Activated T-cell treated with anti-CD3 and anti-CD28 coated beads for 1 hour (primary cell): ENCODE results near the gene C14orf180.
"Not testable (repeated sequence)": the region's sequence is repeated elsewhere in the genome, so short reads cannot be mapped to it uniquely, and the experiment has no call there.

Experiments used
- DNase-seq: peaks from one replicate; pipeline ENCODE4 v3.0.0-alpha.2; 2020; ENCODE audit warnings: low read depth

The C14orf180 gene

DNA sequence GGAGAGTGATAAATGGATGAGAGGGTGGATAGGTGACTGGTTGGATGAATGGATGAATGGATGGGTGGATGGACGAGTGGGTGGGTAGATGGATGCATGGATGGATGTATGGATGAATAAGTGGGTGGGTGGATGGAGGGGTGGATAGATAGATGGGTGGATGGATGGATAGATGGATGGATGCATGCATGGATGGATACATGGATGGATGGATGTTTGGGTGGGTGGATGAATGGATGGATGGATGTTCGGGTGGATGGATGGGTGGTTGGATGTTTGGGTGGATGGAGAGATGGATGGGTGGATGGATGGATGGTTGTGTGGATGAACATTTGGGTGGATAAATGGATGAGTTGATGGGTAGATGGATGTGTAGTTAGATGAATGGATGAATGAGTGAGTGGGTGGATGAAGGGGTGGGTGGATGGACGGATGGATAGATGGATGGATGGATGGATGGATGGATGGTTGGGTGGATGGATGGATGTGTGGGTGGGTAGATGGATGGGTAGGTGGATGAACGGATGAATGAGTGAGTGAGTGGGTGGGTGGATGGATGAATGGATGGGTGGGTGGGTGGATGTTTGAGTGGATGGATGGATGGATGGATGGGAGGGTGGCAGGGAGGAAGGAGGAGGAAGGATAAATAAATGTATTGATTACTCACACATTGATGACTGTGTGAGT lies 34.7 kb downstream of the C14orf180 start:
- DNase-seq = no peak

DNA sequence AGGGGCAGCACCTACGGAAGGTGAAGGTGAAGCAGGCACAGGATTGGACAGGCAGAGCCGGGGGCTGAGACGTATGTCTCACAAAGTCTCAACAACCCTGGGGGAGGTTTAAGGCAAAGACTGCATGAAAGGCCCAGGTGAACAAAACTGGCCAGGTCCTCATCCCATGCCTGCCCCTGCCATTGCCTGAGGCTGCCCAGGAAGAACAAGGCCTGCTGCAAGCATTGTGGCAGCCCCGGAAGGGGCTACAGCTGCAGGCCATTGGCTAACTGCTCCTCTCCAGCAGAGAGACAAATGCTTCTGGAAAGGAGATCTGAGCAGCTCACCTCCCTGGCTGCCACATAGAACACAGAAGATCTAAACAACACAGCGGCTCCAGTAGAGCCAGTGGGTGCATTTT lies 45.4 kb downstream of the C14orf180 start:
- no peak for DNase-seq

DNA sequence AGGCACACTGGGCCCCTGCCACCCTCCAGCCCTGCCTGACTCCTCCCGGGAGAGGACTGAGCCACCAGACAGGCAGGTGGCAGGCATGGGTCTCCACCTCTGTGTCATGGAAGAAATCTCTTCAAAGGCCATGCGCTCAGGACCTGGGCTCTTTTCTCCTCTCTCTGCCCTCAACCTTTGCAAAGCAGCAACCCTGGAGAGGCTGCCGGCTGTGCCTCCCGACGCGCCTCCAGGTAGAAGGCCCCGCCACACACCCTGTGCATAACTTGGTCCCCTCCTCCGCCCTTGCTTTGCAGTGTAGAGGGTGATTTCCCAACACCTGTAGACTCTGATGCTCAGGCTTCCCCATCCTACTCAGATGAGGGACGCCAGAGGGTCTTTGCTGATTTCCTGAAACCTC lies 53.2 kb downstream of the C14orf180 start:
- no peak for DNase-seq

DNA sequence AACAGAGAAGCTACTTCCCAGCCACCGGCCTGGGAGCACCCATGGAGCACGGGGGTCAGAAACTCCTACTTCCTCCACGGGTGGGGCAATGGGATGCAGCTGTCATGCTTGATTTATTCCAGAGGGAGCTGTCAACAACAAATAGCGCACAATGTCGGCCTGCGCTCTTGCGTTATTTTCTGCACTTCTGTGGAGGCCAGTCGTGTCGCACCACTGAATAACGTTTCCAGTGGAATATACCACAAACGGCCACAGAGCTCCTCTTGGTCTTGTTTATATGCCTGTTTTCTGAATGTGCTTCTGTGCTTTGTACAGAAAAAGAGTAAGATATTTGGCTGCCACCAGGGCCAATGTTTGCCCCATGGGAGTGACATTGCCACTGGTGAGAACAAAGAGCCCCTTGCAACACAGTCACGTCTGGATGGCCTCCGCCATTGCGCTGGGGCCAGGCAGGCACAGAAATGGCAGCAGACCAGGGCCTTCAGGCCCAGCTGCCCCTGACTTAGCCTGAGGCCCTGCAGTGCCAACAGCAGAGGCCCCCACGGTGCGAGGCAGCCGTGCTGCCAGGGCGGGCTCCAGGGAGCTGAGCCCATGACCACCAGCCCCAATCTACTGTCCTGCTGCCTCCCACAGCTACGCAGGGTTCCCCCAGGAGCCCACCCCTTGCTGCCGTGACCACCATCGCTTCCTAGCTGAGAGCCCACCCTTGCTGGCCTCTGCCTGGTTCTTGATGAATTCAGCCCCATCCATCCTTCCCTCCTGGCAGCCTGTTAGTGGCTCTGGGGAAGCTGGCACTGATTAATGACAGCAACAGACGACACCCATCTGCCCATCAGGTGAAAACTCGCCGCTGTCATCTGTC lies 53.9 kb downstream of the C14orf180 start:
- no peak for DNase-seq

DNA sequence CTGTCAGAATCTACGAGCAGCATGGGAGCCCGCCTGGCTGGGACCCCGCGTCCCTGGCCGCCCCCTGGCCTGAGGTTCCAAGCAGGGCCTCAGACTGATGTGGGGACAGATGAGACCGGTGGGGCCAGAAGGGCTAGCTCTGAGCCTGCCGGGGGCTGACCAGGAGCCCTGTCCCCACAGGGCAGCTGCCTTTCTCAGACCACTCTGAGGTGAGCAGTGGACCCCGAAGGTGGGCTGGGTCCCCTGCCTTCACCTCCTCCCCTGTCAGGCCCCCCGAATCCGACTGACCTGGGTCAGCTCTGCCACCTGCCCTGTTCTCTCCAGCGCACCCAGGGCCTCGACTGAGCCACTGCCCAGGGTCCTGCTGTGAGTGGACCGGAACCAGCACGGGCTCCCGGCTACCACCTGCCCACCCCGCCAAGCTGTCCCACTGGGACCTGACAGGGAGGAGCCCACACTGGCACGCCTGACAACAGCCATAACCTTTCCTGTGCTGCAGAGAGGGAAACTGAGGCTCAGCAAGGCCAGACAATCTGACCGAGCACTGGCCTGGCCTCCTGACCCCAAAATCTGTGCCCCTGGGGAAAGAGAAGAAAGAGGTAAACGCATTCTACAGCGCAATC lies 54.7 kb downstream of the C14orf180 start:
- DNase-seq = no peak

DNA sequence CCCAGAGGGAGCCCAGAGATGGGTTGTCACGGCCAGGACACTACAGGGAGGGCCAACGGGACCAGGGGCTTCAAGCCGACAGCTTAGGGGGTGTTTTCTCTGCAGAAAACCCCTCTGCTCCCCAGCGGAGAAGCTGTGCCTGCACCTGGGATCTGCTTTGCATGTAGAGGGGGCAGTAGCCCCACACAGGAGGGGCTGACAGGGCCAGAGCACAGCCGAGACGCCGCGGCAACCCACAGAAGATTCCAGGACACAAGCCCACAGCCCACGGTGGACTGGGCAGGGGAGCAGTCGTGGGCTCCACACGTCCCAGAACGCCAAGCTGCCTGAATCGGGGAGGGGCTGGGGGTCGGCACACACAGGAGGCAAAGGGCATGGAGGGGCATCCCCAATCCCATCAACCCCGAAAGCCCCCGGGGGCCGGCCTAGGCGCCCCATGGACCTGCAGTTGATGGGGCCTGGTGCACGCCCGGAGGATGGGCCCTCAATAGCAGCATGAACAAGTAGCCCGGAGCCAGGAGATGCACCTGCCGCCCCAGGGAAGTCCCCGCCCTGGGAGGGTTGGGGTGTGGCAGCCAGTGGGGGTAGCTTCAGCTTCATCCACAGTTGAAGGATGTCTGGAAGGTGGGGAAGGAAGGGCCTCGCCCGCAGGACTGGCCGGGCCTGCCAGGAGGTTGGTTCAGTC lies 55.5 kb downstream of the C14orf180 start:
- DNase-seq = no peak

DNA sequence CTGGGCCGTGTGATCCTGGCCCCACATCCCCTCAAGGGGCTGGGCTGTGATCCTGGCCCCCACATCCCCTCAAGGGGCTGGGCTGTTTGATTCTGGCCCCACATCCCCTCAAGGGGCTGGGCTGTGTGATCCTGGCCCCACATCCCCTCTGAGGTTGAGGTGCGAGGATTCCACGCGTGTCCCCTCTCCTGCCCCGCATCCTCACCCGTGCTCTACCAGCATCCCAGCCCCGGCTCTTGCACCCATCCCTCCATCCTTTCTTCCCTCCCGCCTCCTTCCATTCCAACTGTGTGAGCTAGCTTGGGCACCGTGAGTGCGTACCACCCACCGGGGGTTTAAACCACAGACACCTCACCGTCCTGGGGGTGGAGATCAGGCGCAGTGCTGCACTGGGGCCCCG lies 56.2 kb downstream of the C14orf180 start:
- no peak for DNase-seq

DNA sequence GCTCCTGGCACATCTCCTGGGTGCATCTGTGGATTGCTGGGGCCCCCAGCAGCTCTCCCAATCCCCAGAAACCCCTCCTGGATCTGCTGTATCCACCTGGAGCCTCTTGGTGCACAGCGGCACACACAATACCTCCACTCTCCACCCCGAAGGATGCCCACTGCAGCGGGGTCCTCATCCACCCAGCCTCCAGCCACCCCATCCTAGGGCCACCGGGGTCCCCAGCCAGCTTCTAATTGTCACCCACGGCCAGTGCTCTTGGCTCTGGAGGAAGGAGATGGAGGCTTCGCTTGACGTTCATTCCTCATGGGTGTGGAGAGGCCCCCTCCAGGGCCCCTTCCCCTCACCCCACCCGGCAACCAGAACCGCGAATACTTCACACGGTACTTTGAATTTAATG lies 56.6 kb downstream of the C14orf180 start:
- no peak for DNase-seq

DNA sequence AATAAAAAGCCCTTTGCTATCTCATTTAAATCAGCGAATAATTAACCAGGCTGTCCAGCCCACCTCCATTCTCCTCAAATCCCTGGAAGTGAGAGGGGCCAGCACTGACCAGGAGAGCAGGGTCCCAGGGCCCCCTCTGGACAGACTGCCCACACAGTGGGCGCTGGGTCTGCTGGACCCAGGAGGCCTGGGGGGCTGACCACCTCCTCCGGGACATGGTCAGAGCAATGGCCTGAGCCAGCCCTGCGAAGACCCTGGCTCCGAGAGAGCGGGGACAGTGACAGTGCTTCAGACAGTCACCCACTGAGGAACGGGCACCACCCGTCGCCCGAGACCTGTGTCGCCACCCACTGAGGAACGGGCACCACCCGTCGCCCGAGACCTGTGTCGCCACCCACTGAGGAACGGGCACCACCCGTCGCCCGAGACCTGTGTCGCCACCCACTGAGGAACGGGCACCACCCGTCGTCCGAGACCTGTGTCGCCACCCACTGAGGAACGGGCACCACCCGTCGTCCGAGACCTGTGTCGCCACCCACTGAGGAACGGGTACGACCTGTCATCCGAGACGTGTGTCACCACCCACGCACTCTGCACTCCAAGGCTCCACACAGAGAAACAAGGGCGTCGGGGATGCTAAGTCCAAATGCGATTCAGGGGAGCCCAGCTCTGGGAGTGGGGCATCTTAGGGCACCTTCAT lies 57.4 kb downstream of the C14orf180 start:
- DNase-seq = not testable (repeated sequence)

DNA sequence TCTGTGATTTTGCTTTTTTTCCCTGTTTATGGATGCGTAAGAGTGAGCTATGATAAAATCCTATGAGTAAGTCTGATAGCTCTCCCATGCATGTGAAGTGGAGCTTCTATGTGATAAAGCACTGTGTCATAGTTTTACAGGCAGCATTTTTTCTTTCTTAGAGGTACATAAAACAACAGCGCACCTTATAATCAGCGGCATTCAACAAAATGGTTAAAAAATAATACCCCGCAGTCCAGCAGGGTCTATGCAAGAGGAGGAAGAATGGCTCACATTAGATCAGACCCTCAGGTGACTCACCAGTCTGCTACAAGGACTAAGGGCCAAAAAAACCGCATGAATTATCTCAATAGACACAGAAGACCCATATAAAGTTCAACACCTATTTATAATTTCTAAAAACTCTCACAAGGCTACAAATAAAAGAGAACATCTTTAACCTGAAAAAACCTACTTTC lies 58.0 kb downstream of the C14orf180 start:
- no peak for DNase-seq

DNA sequence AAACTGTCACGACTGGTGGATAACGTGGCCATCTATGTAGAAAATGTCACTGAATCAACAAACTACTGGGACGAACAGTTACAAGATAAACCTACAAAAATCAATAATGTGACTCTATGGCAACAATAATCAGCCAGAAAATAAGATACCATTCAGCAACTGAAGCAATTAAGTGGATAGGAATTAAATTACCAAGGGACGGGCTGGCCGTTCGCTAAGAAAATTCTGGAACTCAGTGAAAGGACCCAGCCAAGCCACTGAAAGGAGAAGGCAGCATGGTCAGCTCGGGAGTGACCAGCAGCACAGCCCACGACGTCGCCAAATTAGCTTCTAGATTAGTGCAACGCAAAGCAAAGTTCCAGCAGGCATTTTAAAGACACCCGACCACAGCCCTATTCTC lies 58.6 kb downstream of the C14orf180 start:
- no peak for DNase-seq

DNA sequence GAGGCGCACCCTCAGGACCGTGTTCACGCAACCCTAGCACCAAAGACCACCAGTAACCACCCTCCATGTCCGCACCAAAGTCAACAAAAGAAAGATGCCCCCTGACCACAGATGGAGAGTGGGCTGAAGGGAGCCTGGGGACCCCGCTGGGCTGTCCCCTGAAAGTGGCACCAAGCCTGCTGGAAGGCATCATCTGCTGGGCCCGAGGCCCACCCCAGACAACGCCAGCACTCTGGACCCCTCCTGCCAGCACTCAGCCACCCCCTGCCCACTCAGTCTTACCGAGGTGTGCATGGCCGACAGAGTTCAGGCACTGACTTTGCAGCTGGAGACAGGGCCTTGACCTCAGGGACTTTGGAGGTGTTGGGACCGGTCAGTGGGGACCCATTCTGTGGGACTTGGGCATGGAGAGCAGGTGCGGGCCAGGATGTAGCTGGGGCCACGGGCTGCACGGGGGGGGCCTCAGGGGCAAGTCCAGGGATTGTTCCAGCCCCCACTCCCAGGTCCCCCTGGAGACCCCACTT lies 59.4 kb downstream of the C14orf180 start:
- DNase-seq = no peak

DNA sequence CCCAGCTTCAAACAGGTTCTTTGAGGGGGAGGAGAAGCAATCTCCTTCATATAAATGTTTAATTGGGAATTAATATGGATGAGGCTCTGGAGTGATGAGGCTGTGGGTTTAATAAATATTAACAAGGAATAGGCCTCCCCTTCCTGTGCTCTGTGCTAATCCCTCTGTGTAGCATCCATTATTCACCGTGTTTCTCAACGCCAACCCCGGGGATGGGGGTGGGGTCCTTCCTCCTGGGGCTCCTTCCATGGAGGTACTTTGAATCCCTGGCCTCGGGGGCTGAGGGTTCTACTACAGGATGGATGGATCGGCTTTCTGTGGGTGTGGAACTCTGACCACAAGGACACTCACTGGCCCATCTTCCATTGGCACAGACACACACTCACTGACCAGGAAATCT lies 59.9 kb downstream of the C14orf180 start:
- no peak for DNase-seq
